ENCODE results near the gene OXT. TPM values are rescaled to one million over a fixed set of nuclear protein-coding genes. Genes with fewer than 3 reads are reported as not detected.
A peak's percentile ranks its signal among the peaks of the same experiment; 100 is the strongest.

The OXT gene
- total RNA-seq, 1 donor from 2014 or later: not detected

GRCh38 chr20:3082955-3083952 lies 11.8 kb downstream of the OXT start:
- Mint-ChIP-seq H3K4me1 (ENCODE audit: unreplicated experiment) (peaks cover 3% of the 10 kb centered on the region), H3K4me3 (ENCODE audit: unreplicated experiment) (peak overlapping the region; percentile 44), H3K36me3 (ENCODE audit: unreplicated experiment) (no peaks in the 10 kb centered on the region), H3K27ac (ENCODE audit: unreplicated experiment) (no peak overlapping the region), H3K9me3 (ENCODE audit: unreplicated experiment) (no peaks in the 10 kb centered on the region), H3K27me3 (ENCODE audit: unreplicated experiment) (peaks cover 50% of the 10 kb centered on the region)
- no peak for DNase-seq (ENCODE audit: extremely low spot score, unreplicated experiment)
- TF ChIP-seq CTCF (IDR thresholded peaks at IDR 0.05): no peak

GRCh38 chr20:3084283-3084985 lies 13.0 kb downstream of the OXT start, which contains the start of gene AVP:
AVP (minus strand) TSS chr20:3084724; CDS start chr20:3084674, 50 bp downstream.
- peak within 1 kb of the TSS; percentile 44 for H3K4me3 Mint-ChIP-seq (ENCODE audit: unreplicated experiment)
- no peak for TF ChIP-seq CTCF (IDR thresholded peaks at IDR 0.05)
- peaks cover 47% of the 10 kb centered on the region for H3K27me3 Mint-ChIP-seq (ENCODE audit: unreplicated experiment)
- H3K4me1 Mint-ChIP-seq (ENCODE audit: unreplicated experiment): peaks cover 3% of the 10 kb centered on the region
- no peaks in the 10 kb centered on the region for H3K9me3 Mint-ChIP-seq (ENCODE audit: unreplicated experiment)
- no peak within 1 kb of the TSS for H3K27ac Mint-ChIP-seq (ENCODE audit: unreplicated experiment)
- no peak for DNase-seq (ENCODE audit: extremely low spot score, unreplicated experiment)
- H3K36me3 Mint-ChIP-seq (ENCODE audit: unreplicated experiment): no peaks in the 10 kb centered on the region

- Mint-ChIP-seq H3K36me3 (ENCODE audit: unreplicated experiment) (no peaks in the 10 kb centered on the region), H3K27me3 (ENCODE audit: unreplicated experiment) (peaks cover 47% of the 10 kb centered on the region), H3K4me3 (ENCODE audit: unreplicated experiment) (no peak overlapping the region), H3K9me3 (ENCODE audit: unreplicated experiment) (no peaks in the 10 kb centered on the region), H3K4me1 (ENCODE audit: unreplicated experiment) (peaks cover 3% of the 10 kb centered on the region), H3K27ac (ENCODE audit: unreplicated experiment) (no peak overlapping the region)
- TF ChIP-seq CTCF (IDR thresholded peaks at IDR 0.05): no peak
- no peak for DNase-seq (ENCODE audit: extremely low spot score, unreplicated experiment)
Observed at GRCh38 chr20:3084986-3085360, 13.6 kb downstream of the OXT start.

GRCh38 chr20:3085571-3086072 lies 14.2 kb downstream of the OXT start:
- Mint-ChIP-seq H3K4me3 (ENCODE audit: unreplicated experiment) (no peak overlapping the region), H3K36me3 (ENCODE audit: unreplicated experiment) (no peaks in the 10 kb centered on the region), H3K27ac (ENCODE audit: unreplicated experiment) (no peak overlapping the region), H3K9me3 (ENCODE audit: unreplicated experiment) (no peaks in the 10 kb centered on the region), H3K27me3 (ENCODE audit: unreplicated experiment) (peaks cover 47% of the 10 kb centered on the region), H3K4me1 (ENCODE audit: unreplicated experiment) (peaks cover 3% of the 10 kb centered on the region)
- TF ChIP-seq CTCF (IDR thresholded peaks at IDR 0.05): no peak
- no peak for DNase-seq (ENCODE audit: extremely low spot score, unreplicated experiment)

- H3K9me3 Mint-ChIP-seq (ENCODE audit: unreplicated experiment): no peaks in the 10 kb centered on the region
- no peak for TF ChIP-seq CTCF (IDR thresholded peaks at IDR 0.05)
- H3K4me1 Mint-ChIP-seq (ENCODE audit: unreplicated experiment): peaks cover 6% of the 10 kb centered on the region
- H3K27ac Mint-ChIP-seq (ENCODE audit: unreplicated experiment): no peak overlapping the region
- H3K36me3 Mint-ChIP-seq (ENCODE audit: unreplicated experiment): no peaks in the 10 kb centered on the region
- H3K4me3 Mint-ChIP-seq (ENCODE audit: unreplicated experiment): no peak overlapping the region
- no peak for DNase-seq (ENCODE audit: extremely low spot score, unreplicated experiment)
- peaks cover 42% of the 10 kb centered on the region for H3K27me3 Mint-ChIP-seq (ENCODE audit: unreplicated experiment)
Observed at GRCh38 chr20:3088031-3088430, 16.6 kb downstream of the OXT start.
